Heart right ventricle (tissue), 16 donors: ENCODE data around the gene CSMD2. TPM values are rescaled to one million over a fixed set of nuclear protein-coding genes. Genes with fewer than 3 reads are reported as not detected.
A peak's percentile ranks its signal among the peaks of the same experiment; 100 is the strongest.

Experiments
- ATAC-seq, 8 donors: fragments of 200-7000 bp; cut with Tn5 transposase; one replicate each; pipeline ENCODE4 v1.9.1; 2020; ENCODE audit warnings: mild to moderate bottlenecking in 8 of 8, moderate library complexity in 8 of 8, moderate number of reproducible peaks in 1 of 8
- DNase-seq, 2 donors: peaks; one replicate each; pipeline ENCODE4 v3.0.0-alpha.2; 2020
- H3K27ac ChIP-seq, 10 donors: fragments of 200-600 bp; sonication (generic) in 2 of 10; one replicate each; pipeline versions ENCODE4 v1.5.0 to v1.8.0; 2020 to 2022; ENCODE audit warnings: mild to moderate bottlenecking in 3 of 10
- H3K27me3 ChIP-seq, 7 donors: fragments of 200-600 bp; one replicate each; pipeline ENCODE4 v1.8.0; 2021 to 2022; ENCODE audit warnings: mild to moderate bottlenecking in 2 of 7
- H3K36me3 ChIP-seq, 9 donors: fragments of 200-600 bp; sonication (generic) in 1 of 9; one replicate each; pipeline versions ENCODE4 v1.5.0 to v1.8.0; 2020 to 2022; ENCODE audit warnings: mild to moderate bottlenecking in 2 of 9
- H3K4me1 ChIP-seq, 9 donors: fragments of 200-600 bp; sonication (generic) in 1 of 9; one replicate each; pipeline versions ENCODE4 v1.5.0 to v1.8.0; 2020 to 2022; ENCODE audit warnings: mild to moderate bottlenecking in 4 of 9
- H3K4me3 ChIP-seq, 10 donors: fragments of 200-600 bp; sonication (generic) in 2 of 10; one replicate each; pipeline versions ENCODE4 v1.5.0 to v1.8.0; 2020 to 2022; ENCODE audit warnings: mild to moderate bottlenecking in 7 of 10, moderate library complexity in 2 of 10
- H3K9me3 ChIP-seq, 11 donors: fragments of 200-600 bp in 10 of 11; sonication (generic) in 2 of 11; one replicate each; pipeline versions ENCODE4 v1.5.0 to v1.8.0; 2013 to 2022; ENCODE audit warnings: mild to moderate bottlenecking in 2 of 11, control low read depth in 1 of 11, moderate library complexity in 1 of 11
- CTCF ChIP-seq, 9 donors: fragments of 200-600 bp; sonication (generic) in 2 of 9; IDR thresholded peaks; one replicate each; pipeline versions ENCODE4 v1.5.0 to v1.8.0; 2021 to 2022; ENCODE audit warnings: antibody characterized with exemption in 9 of 9, mild to moderate bottlenecking in 5 of 9, moderate library complexity in 1 of 9
- WGBS, 2 donors: extraction: QIAGEN DNeasy Blood & Tissue Kit; methylation state at CpG; one replicate each; pipeline ENCODE4 v1.1.7; 2013; ENCODE audit warnings: inconsistent platforms in 1 of 2; 5-methylcytosine and 5-hydroxymethylcytosine counted together
- intact Hi-C, 10 donors: fragments of 100-400 bp; cut with DNase I; formaldehyde crosslinking; loops; one replicate each; pipeline versions ENCODE4 v1.11.1 to v1.14.2; 2022
- polyA plus RNA-seq, 2 donors: library from polyadenylated mRNA; stranded (reverse); fragments of 200-250 nt; gene quantifications; one replicate each; pipeline ENCODE4 v1.2.3, GENCODE V29; 2013
- total RNA-seq, 10 donors: library from RNA; stranded (reverse); fragmentation: NEBNext Ultra II Directional in 3 of 10; extraction: Animal tissue kit (Norgen Biotek cat#: 25700) in 3 of 10; gene quantifications; one replicate each; pipeline versions ENCODE4 v1.2.1 to v1.2.4, GENCODE V29; 2021 to 2023
- donor health status: Arrhythmogenic right ventricular cardiomyopathy.
- donor health status: ischemic (EF 13 %, LVEDD 7.1; RV severe dilation, severe dysfunction).
- donor health status: healthy with polysubstance abuse.
- donor health status: DM: no; HTN: yes; CAD: no.
- donor health status: DM: no; HTN: no; CAD: no.
- donor health status: ischemic (EF 25% LVEDD 6.9; RV normal size, moderate dysfunction).
- donor health status: ischemic (EF 25% LVEDD 5.7; RV mildly dilated, moderate dysfunction).
- donor health status: healthy.
- donor health status: DM: yes; HTN: yes; CAD: no.
- donor health status: Ischemic cardiomyopathy.
- donor health status: ischemic (EF 35%, LVEDD 5.7; RV mildly dilated, moderate dysfunction).
- donor health status: nonischemic (EF 11% LVEDD 7.7; RV severe dilation, severe dysfunction).
- donor health status: DM: yes; HTN: yes; CAD: no.
- donor health status: PGD.
- donor health status: ischemic (EF 29% LVEDD 5.4; RV normal size, mild dysfunction).
- donor health status: nonischemic (EF 23%, LVEDD 6.1; RV moderate dilation, normal function).

Gene CSMD2
- total and polyA plus RNA-seq, 12 donors = 0.04 to 0.97 (median 0.14) TPM; not detected in 1

GRCh38 chr1:33682371-33682770 is 482.7 kb downstream of the CSMD2 start:
- no peak for TF ChIP-seq CTCF (IDR thresholded peaks at IDR 0.05)
- 82 to 91% methylated on average over 2 of the region's 2 CpGs for WGBS, 2 donors
- Histone ChIP-seq H3K36me3 (no peaks in the 10 kb centered on the region), H3K27me3 (peaks cover 0 to 36% (median 7%) of the 10 kb centered on the region in 7 donors), H3K4me1 (no peaks in the 10 kb centered on the region), H3K9me3 (peaks cover 0 to 5% (median 0%) of the 10 kb centered on the region in 11 donors), H3K27ac (no peak overlapping the region), H3K4me3 (no peak overlapping the region)
- intact Hi-C loops = no loop called here
- no peak for DNase-seq
- no peak for ATAC-seq

DNA sequence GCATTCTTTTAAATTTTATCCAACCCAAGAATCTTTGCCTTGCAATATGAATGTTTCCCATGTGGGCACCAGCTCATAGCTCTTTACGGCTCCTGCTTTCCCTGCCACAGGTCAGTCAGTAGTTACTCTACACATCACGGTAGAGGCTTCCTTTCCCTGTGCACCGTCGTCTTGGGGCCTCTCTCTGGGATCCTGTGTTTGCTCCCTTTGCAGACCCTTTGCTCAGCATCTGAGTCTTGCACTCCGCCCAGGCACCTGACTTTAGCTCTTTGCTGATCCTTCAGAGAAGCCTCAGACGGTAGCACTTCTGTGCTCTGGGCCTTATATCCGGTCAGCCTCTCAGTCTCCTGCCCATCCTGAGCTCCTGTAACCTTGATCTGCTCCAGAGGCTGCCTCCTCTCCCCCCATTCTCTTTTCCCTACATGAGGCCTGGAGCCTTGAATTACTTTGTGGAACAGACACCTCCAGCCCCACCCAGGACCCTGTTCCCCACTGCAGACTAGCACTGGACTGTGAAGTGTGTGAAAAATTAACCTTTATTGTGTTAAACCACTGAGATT is 484.7 kb downstream of the CSMD2 start:
- 82 to 86% methylated on average over 7 of the region's 7 CpGs for WGBS, 2 donors
- Histone ChIP-seq H3K4me1 (no peaks in the 10 kb centered on the region), H3K27me3 (peaks cover 0 to 24% (median 0%) of the 10 kb centered on the region in 7 donors), H3K27ac (no peak overlapping the region), H3K4me3 (no peak overlapping the region), H3K9me3 (peaks cover 0 to 5% (median 0%) of the 10 kb centered on the region in 11 donors), H3K36me3 (no peaks in the 10 kb centered on the region)
- no peak for TF ChIP-seq CTCF (IDR thresholded peaks at IDR 0.05)
- intact Hi-C loops = no loop called here
- no peak for DNase-seq
- no peak for ATAC-seq

- Histone ChIP-seq H3K27ac (no peak overlapping the region), H3K4me3 (no peak overlapping the region), H3K9me3 (peaks cover 0 to 18% (median 0%) of the 10 kb centered on the region in 11 donors), H3K27me3 (peaks cover 0 to 5% (median 0%) of the 10 kb centered on the region in 7 donors), H3K36me3 (no peaks in the 10 kb centered on the region), H3K4me1 (peaks cover 0 to 9% (median 0%) of the 10 kb centered on the region in 9 donors)
- WGBS, 2 donors = 44 to 58% methylated on average over 1 of the region's 1 CpG
- TF ChIP-seq CTCF (IDR thresholded peaks at IDR 0.05) = no peak
- ATAC-seq = peak in 4 of 8 donors; percentile 52 to 64 (median 58)
- intact Hi-C loops = no loop called here
- no peak for DNase-seq
Measured at GRCh38 chr1:33670567-33670966, 494.5 kb downstream of the CSMD2 start.

DNA sequence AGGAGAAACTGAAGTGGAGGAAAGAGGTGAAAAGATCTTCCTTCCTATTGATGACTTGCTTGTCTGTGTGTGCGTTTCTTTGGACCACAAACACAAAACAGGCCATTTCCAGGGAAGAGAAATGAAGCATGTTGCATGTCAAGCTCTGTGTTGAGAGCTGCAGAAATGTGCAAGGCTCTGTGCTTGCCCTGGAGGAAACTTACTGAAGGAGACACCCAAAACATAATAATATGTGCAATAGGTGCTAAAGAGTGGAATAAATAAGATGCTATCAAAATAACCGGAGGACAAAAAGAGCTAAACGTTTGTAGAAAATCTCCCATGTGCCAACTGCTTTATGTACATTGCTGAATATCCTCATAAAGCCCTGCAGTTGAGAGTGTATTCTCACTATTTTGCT is 496.3 kb downstream of the CSMD2 start:
- DNase-seq = no peak
- Histone ChIP-seq H3K36me3 (no peaks in the 10 kb centered on the region), H3K4me1 (peaks cover 0 to 9% (median 0%) of the 10 kb centered on the region in 9 donors), H3K27ac (no peak overlapping the region), H3K9me3 (peaks cover 0 to 18% (median 0%) of the 10 kb centered on the region in 11 donors), H3K27me3 (peaks cover 0 to 5% (median 0%) of the 10 kb centered on the region in 7 donors), H3K4me3 (no peak overlapping the region)
- TF ChIP-seq CTCF (IDR thresholded peaks at IDR 0.05) = no peak
- intact Hi-C loops = no loop called here
- no peak for ATAC-seq
- 71 to 78% methylated on average over 3 of the region's 3 CpGs for WGBS, 2 donors
